Testis (tissue), 2 donors: Measurements from ENCODE around the gene CCDC57.

Experiments
- POLR2A ChIP-seq: fragments of 450-650 bp; IDR thresholded peaks from one replicate; pipeline ENCODE4 v1.6.1; 2017; ENCODE audit warnings: antibody characterized with exemption, mild to moderate bottlenecking, moderate library complexity
- TF ChIP-seq, protein P1 (sequence below), 3 experiments: fragments of 450-650 bp in 2 of 3; fragments of 200-600 bp in 1 of 3; sonication (generic) in 1 of 3; IDR thresholded peaks; one replicate each; pipeline ENCODE4 v1.5.1; 2016 to 2019; ENCODE audit warnings: antibody characterized with exemption in 3 of 3, mild to moderate bottlenecking in 2 of 3, moderate library complexity in 1 of 3

DNA sequence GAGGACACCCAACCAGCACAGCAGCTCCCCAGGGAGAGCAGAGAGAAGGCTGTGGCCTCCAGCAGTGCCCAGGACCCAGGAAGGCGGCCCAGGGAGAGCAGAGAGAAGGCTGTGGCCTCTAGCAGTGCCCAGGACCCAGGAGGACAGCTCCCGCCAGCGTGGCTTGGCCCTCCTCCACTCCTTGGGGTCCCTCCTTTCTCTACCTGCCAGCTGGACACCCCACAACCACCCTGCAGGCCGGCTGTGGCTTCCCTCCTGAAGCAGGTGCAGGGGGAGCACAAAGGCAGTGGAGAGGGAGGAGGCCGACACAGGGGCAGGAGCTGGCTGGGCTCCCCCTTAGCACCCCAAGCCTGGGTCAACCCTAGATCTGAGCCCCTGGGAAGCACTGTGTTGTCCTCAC is 60.5 kb downstream of the CCDC57 start:
- no peak for TF ChIP-seq POLR2A
- TF ChIP-seq, protein P1, sequence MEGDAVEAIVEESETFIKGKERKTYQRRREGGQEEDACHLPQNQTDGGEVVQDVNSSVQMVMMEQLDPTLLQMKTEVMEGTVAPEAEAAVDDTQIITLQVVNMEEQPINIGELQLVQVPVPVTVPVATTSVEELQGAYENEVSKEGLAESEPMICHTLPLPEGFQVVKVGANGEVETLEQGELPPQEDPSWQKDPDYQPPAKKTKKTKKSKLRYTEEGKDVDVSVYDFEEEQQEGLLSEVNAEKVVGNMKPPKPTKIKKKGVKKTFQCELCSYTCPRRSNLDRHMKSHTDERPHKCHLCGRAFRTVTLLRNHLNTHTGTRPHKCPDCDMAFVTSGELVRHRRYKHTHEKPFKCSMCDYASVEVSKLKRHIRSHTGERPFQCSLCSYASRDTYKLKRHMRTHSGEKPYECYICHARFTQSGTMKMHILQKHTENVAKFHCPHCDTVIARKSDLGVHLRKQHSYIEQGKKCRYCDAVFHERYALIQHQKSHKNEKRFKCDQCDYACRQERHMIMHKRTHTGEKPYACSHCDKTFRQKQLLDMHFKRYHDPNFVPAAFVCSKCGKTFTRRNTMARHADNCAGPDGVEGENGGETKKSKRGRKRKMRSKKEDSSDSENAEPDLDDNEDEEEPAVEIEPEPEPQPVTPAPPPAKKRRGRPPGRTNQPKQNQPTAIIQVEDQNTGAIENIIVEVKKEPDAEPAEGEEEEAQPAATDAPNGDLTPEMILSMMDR (IDR thresholded peaks at IDR 0.05) = no peak
